Measurements from ENCODE around the gene MAST2. TPM values are rescaled to one million over a fixed set of nuclear protein-coding genes. Genes with fewer than 3 reads are reported as not detected.
"Not testable (repeated sequence)": the region's sequence is repeated elsewhere in the genome, so short reads cannot be mapped to it uniquely, and the experiment has no call there.

MAST2 gene
- polyA plus RNA-seq, 4 donors, result 27.0 to 48.8 (median 37.7) TPM

DNA sequence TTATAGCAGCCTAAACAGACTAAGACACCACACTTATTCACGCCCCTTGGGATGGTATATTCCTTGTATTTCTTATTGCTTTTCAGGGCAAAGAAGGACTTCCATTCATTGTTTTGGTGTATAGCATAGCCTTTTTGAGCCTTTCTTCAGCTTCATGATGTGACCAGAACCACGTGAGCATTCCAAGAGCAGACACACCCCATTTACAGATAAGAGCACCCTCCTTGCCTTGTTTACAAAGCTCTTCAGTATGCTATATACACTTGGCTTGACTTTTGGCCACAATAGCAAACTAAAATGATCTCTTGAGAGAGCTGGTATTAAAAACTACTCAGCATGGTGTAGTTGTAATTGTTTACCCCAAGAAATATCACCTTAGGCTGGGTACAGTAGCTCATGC is 250.3 kb downstream of the MAST2 start:
- DNase-seq (ENCODE audit: low read depth in 4 of 4, low spot score in 2 of 4), result no peak

DNA sequence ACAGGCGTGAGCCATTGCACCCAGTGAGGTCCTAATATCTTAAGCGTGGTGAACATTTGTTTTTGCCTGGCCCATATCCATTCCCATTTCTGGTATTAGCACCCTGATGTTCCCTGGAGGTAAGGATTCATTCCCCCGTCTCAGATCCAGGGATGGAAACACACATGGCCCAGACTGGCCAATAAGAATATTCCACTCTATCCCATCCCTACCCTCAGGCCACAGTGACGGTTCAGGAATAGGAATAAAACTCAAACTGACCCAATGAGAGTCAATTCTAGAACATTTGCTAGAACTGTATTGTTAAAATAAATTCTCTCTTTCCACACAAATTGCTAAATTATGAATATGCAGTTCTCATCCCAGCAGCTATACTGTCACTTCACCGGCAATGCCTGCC is 252.9 kb downstream of the MAST2 start:
- DNase-seq (ENCODE audit: low read depth in 4 of 4, low spot score in 2 of 4), result no peak

DNA sequence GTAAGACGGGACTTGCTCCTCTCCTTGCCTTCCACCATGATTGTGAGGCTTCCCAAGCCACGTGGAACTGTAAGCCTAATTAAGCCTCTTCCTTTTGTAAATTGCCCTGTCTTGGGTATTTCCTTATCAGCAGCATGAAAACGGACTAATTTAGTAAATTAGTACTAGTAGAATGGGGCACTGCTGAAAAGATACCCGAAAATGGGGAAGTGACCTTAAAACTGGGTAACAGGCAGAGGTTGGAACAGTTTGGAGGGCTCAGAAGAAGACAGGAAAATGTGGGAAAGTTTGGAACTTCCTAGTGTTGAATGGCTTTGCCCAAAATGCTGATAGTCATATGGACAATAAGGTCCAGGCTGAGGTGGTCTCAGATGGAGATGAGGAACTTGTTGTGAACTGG is 253.8 kb downstream of the MAST2 start:
- not testable (repeated sequence) for DNase-seq (ENCODE audit: low read depth in 4 of 4, low spot score in 2 of 4)

- DNase-seq (ENCODE audit: low read depth in 4 of 4, low spot score in 2 of 4), result no peak
These were observed 254.4 kb downstream of the MAST2 start for GRCh38 chr1:46057781-46058180.

- no peak for DNase-seq (ENCODE audit: low read depth in 4 of 4, low spot score in 2 of 4)
These were observed 255.5 kb downstream of the MAST2 start for GRCh38 chr1:46058936-46059335.

GRCh38 chr1:46061146-46061545 is 257.7 kb downstream of the MAST2 start:
- no peak for DNase-seq (ENCODE audit: low read depth in 4 of 4, low spot score in 2 of 4)

GRCh38 chr1:46062651-46063319 is 259.4 kb downstream of the MAST2 start:
- DNase-seq (ENCODE audit: low read depth in 4 of 4, low spot score in 2 of 4), result no peak

DNA sequence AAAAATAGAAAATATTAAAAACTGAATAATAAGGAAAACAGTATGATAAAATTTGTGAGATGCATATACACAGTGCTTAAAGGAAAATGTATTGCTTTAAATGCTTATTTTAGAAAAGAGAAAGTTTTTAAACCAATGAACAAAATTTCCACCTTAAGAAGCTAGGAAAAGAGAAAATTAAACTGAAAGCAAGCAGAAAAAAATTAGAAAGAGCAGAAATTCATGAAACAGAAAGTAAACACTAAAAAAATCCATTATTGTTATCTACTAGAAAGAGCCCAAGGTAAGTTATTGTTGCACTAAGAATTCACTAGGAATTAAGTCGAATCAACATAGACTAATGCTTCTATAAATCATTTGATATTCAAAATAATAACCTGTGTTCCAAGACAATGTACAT is 261.3 kb downstream of the MAST2 start:
- no peak for DNase-seq (ENCODE audit: low read depth in 4 of 4, low spot score in 2 of 4)

DNA sequence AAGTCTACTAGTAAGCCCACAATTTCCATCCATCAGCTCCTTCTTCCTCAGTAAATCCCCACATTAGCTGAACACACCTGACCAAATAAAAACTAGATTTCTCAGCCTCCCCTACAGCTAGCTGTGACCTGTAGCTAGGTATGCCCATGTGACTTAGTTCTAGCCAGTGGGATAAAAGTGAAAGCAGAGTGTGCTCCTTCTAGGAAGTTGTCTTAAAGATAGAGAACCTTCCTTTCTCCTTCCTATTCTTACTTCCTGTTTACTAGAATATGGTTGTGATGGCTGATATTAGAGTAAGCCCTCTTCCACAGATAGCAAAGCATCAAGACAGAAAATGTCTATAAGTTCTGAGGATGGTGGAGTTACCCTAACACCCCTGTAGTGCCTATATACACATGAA is 262.0 kb downstream of the MAST2 start:
- no peak for DNase-seq (ENCODE audit: low read depth in 4 of 4, low spot score in 2 of 4)

DNA sequence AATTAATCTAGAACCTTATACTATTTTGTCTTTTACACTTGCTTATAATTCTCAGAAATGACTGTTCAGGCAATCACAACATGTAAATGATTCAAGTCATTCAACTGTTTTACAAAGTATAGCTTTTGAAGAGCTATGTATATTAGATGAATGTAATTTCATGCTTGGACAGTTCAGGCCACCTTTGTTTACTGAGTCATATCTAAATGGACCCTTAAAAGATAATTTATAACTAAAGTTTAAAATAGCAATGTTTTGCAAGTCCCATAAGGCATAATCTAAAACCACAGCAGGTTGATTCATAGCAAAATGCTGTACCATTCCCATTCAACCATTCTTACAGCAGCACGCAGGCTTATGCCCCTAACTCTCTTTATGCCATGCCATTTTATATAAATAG is 264.2 kb downstream of the MAST2 start:
- no peak for DNase-seq (ENCODE audit: low read depth in 4 of 4, low spot score in 2 of 4)

GRCh38 chr1:46068525-46068924 is 265.1 kb downstream of the MAST2 start:
- DNase-seq (ENCODE audit: low read depth in 4 of 4, low spot score in 2 of 4), result no peak

- DNase-seq (ENCODE audit: low read depth in 4 of 4, low spot score in 2 of 4), result no peak
These were observed 266.9 kb downstream of the MAST2 start for GRCh38 chr1:46070164-46070814.

GRCh38 chr1:46072975-46073374 is 269.6 kb downstream of the MAST2 start:
- DNase-seq (ENCODE audit: low read depth in 4 of 4, low spot score in 2 of 4), result no peak

DNA sequence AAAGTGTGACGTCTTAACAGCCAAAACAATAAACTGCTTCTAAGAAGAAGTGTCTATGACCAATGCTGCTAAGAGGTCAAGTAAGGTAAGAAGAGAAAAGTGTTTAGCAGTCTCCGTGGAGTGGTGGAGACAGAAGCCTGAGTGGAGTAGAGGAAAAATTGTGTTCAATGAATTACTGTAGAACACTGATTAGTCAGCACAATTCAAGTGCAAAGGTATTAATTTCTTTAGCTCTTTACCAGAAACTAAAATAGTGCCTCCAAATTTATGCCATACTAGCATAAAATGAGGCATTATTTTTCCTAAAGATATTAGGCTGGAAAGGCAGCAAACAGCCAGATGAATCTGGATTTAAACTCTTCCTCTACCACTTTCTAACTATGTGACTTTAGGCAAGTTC is 272.9 kb downstream of the MAST2 start:
- no peak for DNase-seq (ENCODE audit: low read depth in 4 of 4, low spot score in 2 of 4)

- DNase-seq (ENCODE audit: low read depth in 4 of 4, low spot score in 2 of 4), result no peak
These were observed 274.2 kb downstream of the MAST2 start for GRCh38 chr1:46077644-46078043.

DNA sequence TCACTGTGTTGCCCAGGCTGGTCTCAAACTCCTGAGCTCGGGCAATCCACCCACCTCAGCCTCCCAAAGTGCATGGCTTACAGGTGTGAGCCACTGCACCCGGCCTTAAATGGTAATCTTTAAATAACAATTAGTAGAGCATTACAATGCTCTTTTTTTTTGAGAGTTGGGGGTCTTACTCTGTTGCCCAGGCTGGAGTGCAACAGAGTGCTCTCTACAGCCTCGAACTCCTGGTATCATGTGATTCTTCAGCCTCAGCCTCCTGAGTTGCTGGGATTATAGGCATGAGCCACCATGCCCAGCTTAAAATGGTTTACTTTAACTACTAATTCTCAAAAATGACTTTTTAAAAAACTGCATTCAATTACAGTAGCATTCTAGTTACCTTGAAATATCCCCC is 276.8 kb downstream of the MAST2 start:
- no peak for DNase-seq (ENCODE audit: low read depth in 4 of 4, low spot score in 2 of 4)

DNA sequence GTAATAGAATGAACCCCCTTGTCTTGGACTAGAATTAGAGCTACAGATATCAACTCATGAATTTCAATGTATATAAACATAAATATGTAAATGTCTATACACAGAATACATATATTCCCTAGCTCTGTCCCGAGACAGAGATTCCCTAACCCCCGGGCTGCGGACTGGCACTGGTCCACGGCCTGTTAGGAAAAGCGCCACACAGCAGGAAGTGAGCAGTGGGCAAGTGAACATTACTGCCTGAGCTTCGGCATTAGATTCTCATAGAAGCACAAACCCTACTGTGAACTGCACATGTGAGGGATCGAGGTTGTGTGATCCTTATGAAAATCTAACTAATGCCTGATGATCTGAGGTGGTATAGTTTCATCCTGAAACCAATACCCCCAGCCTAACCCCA is 277.8 kb downstream of the MAST2 start:
- DNase-seq (ENCODE audit: low read depth in 4 of 4, low spot score in 2 of 4), result no peak

GRCh38 chr1:46081619-46082018 is 278.2 kb downstream of the MAST2 start:
- no peak for DNase-seq (ENCODE audit: low read depth in 4 of 4, low spot score in 2 of 4)

- DNase-seq (ENCODE audit: low read depth in 4 of 4, low spot score in 2 of 4), result no peak
These were observed 280.2 kb downstream of the MAST2 start for GRCh38 chr1:46083579-46083978.

GRCh38 chr1:46084553-46085451 is 281.4 kb downstream of the MAST2 start:
- no peak for DNase-seq (ENCODE audit: low read depth in 4 of 4, low spot score in 2 of 4)

Measured in left renal cortex interstitium (tissue), 4 donors.